GM19099 (cell line): Measurements from ENCODE around the gene ATP8B4.

Source experiments
- POLR2A ChIP-seq: IDR thresholded peaks from 3 replicates; pipeline ENCODE4 v1.6.1; 2011; ENCODE audit warnings: low read depth; ENCODE audit not compliant: insufficient read length; ENCODE audit errors: extremely low read depth

Gene ATP8B4

GRCh38 chr15:49863431-49864224 is 255.4 kb downstream of the ATP8B4 start:
- no peak for TF ChIP-seq POLR2A

GRCh38 chr15:49860101-49860500 is 258.9 kb downstream of the ATP8B4 start:
- TF ChIP-seq POLR2A, result no peak

- no peak for TF ChIP-seq POLR2A
Observed at GRCh38 chr15:49857496-49858475, 261.2 kb downstream of the ATP8B4 start.

- no peak for TF ChIP-seq POLR2A
Observed at GRCh38 chr15:49855917-49856637, 263.0 kb downstream of the ATP8B4 start.

GRCh38 chr15:49852756-49853155 is 266.3 kb downstream of the ATP8B4 start:
- TF ChIP-seq POLR2A, result no peak

- TF ChIP-seq POLR2A, result no peak
Observed at GRCh38 chr15:49848807-49849206, 270.2 kb downstream of the ATP8B4 start.

- TF ChIP-seq POLR2A, result no peak
Observed at GRCh38 chr15:49848282-49848724, 270.7 kb downstream of the ATP8B4 start.

GRCh38 chr15:49847423-49848281 is 271.4 kb downstream of the ATP8B4 start:
- no peak for TF ChIP-seq POLR2A

- no peak for TF ChIP-seq POLR2A
Observed at GRCh38 chr15:49844390-49844789, 274.6 kb downstream of the ATP8B4 start.

- TF ChIP-seq POLR2A, result no peak
Observed at GRCh38 chr15:49843725-49844124, 275.3 kb downstream of the ATP8B4 start.

- no peak for TF ChIP-seq POLR2A
Observed at GRCh38 chr15:49842031-49842730, 276.9 kb downstream of the ATP8B4 start.

GRCh38 chr15:49832511-49832910 is 286.5 kb downstream of the ATP8B4 start:
- no peak for TF ChIP-seq POLR2A

- TF ChIP-seq POLR2A, result no peak
Observed at GRCh38 chr15:49831206-49831965, 287.6 kb downstream of the ATP8B4 start.
